Activated T-cell treated with anti-CD3 and anti-CD28 coated beads, Interleukin-2, amount 50 U/mL, for 4 hours (primary cell): ENCODE results near the gene DUSP6. TPM values are rescaled to one million over a fixed set of nuclear protein-coding genes. Genes with fewer than 3 reads are reported as not detected.
"Not testable (repeated sequence)": the region's sequence is repeated elsewhere in the genome, so short reads cannot be mapped to it uniquely, and the experiment has no call there.

ENCODE experiments used
- ATAC-seq, 2 donors: fragments of 200-7000 bp; cut with Tn5 transposase; one replicate each; pipeline ENCODE4 v1.10.0; 2021
- DNase-seq: peaks from one replicate; pipeline ENCODE4 v3.0.0-alpha.2; 2020
- H3K27me3 Mint-ChIP-seq: one replicate; pipeline ENCODE4 v1.8.0; 2021; ENCODE audit warnings: low read depth, mixed read lengths
- H3K36me3 Mint-ChIP-seq: one replicate; pipeline ENCODE4 v1.8.0; 2022; ENCODE audit warnings: mixed read lengths; ENCODE audit not compliant: insufficient read depth
- H3K4me1 Mint-ChIP-seq: one replicate; pipeline ENCODE4 v1.8.0; 2021; ENCODE audit warnings: low read depth, mixed read lengths
- H3K4me3 Mint-ChIP-seq: one replicate; pipeline ENCODE4 v1.8.0; 2021; ENCODE audit warnings: mild to moderate bottlenecking, moderate library complexity, mixed read lengths
- H3K9me3 Mint-ChIP-seq: one replicate; pipeline ENCODE4 v1.8.0; 2021; ENCODE audit warnings: mixed read lengths
- total RNA-seq, 3 donors: library from RNA; stranded (reverse); gene quantifications; one replicate each; pipeline ENCODE4 v1.2.1, GENCODE V29; 2021

The DUSP6 gene
- total RNA-seq, 3 donors from 2014 or later, result 73.6 to 114 (median 74.4) TPM

- not testable (repeated sequence) for H3K4me3 Mint-ChIP-seq, DNase-seq, H3K9me3 Mint-ChIP-seq, ATAC-seq, H3K27me3 Mint-ChIP-seq, H3K36me3 Mint-ChIP-seq
- peaks cover 17% of the 10 kb centered on the region for H3K4me1 Mint-ChIP-seq
Measured at GRCh38 chr12:89337136-89337535, 15.2 kb downstream of the DUSP6 start.

- peaks cover 10% of the 10 kb centered on the region for H3K9me3 Mint-ChIP-seq
- no peaks in the 10 kb centered on the region for H3K27me3 Mint-ChIP-seq
- H3K4me1 Mint-ChIP-seq, result peaks cover 14% of the 10 kb centered on the region
- DNase-seq, result no peak
- H3K4me3 Mint-ChIP-seq, result no peak overlapping the region
- no peak for ATAC-seq
- H3K36me3 Mint-ChIP-seq, result no peaks in the 10 kb centered on the region
Measured at GRCh38 chr12:89335452-89336244, 16.7 kb downstream of the DUSP6 start.

GRCh38 chr12:89334548-89335169 is 17.6 kb downstream of the DUSP6 start:
- H3K27me3 Mint-ChIP-seq, result no peaks in the 10 kb centered on the region

GRCh38 chr12:89333564-89334252 is 18.6 kb downstream of the DUSP6 start:
- H3K4me1 Mint-ChIP-seq, result peaks cover 14% of the 10 kb centered on the region
- DNase-seq (no peak), ATAC-seq (peak; percentile 78 to 90)
- no peaks in the 10 kb centered on the region for H3K36me3 Mint-ChIP-seq
- peaks cover 13% of the 10 kb centered on the region for H3K9me3 Mint-ChIP-seq
- H3K4me3 Mint-ChIP-seq, result peak overlapping the region; percentile 17
- no peaks in the 10 kb centered on the region for H3K27me3 Mint-ChIP-seq

More at GRCh38 chr12:89334548-89335169, 17.6 kb downstream of the DUSP6 start:
- Mint-ChIP-seq H3K9me3 (peaks cover 13% of the 10 kb centered on the region), H3K36me3 (no peaks in the 10 kb centered on the region), H3K4me1 (peaks cover 14% of the 10 kb centered on the region), H3K4me3 (no peak overlapping the region)
- ATAC-seq (no peak), DNase-seq (no peak)

- H3K27me3 Mint-ChIP-seq, result no peaks in the 10 kb centered on the region
- no peak overlapping the region for H3K4me3 Mint-ChIP-seq
- peaks cover 6% of the 10 kb centered on the region for H3K4me1 Mint-ChIP-seq
- no peaks in the 10 kb centered on the region for H3K36me3 Mint-ChIP-seq
- DNase-seq (no peak), ATAC-seq (no peak)
- peaks cover 13% of the 10 kb centered on the region for H3K9me3 Mint-ChIP-seq
Measured at GRCh38 chr12:89328151-89329030, 23.9 kb downstream of the DUSP6 start.

GRCh38 chr12:89327486-89328094 is 24.7 kb downstream of the DUSP6 start:
- no peaks in the 10 kb centered on the region for H3K27me3 Mint-ChIP-seq
- no peak overlapping the region for H3K4me3 Mint-ChIP-seq
- DNase-seq, result no peak

GRCh38 chr12:89326239-89327040 is 25.9 kb downstream of the DUSP6 start:
- Mint-ChIP-seq H3K4me1 (peaks cover 3% of the 10 kb centered on the region), H3K27me3 (no peaks in the 10 kb centered on the region), H3K36me3 (no peaks in the 10 kb centered on the region), H3K9me3 (peaks cover 11% of the 10 kb centered on the region), H3K4me3 (no peak overlapping the region)
- DNase-seq (no peak), ATAC-seq (no peak)

More at GRCh38 chr12:89327486-89328094, 24.7 kb downstream of the DUSP6 start:
- Mint-ChIP-seq H3K9me3 (peaks cover 13% of the 10 kb centered on the region), H3K36me3 (no peaks in the 10 kb centered on the region), H3K4me1 (peaks cover 3% of the 10 kb centered on the region)
- no peak for ATAC-seq

- Mint-ChIP-seq H3K4me3 (no peak overlapping the region), H3K4me1 (peaks cover 3% of the 10 kb centered on the region), H3K27me3 (no peaks in the 10 kb centered on the region), H3K36me3 (peaks cover 2% of the 10 kb centered on the region), H3K9me3 (peaks cover 2% of the 10 kb centered on the region)
- DNase-seq, result no peak
- ATAC-seq, result no peak
Measured at GRCh38 chr12:89325495-89325894, 26.8 kb downstream of the DUSP6 start.

GRCh38 chr12:89324437-89324836 is 27.9 kb downstream of the DUSP6 start:
- no peaks in the 10 kb centered on the region for H3K27me3 Mint-ChIP-seq

GRCh38 chr12:89323568-89324218 is 28.6 kb downstream of the DUSP6 start:
- Mint-ChIP-seq H3K36me3 (peaks cover 2% of the 10 kb centered on the region), H3K27me3 (no peaks in the 10 kb centered on the region), H3K4me3 (no peak overlapping the region), H3K9me3 (no peaks in the 10 kb centered on the region), H3K4me1 (peaks cover 3% of the 10 kb centered on the region)
- DNase-seq (no peak), ATAC-seq (no peak)

More at GRCh38 chr12:89324437-89324836, 27.9 kb downstream of the DUSP6 start:
- no peak for DNase-seq
- Mint-ChIP-seq H3K9me3 (no peaks in the 10 kb centered on the region), H3K4me3 (no peak overlapping the region), H3K36me3 (peaks cover 2% of the 10 kb centered on the region), H3K4me1 (peaks cover 3% of the 10 kb centered on the region)
- no peak for ATAC-seq

GRCh38 chr12:89320735-89321134 is 31.6 kb downstream of the DUSP6 start:
- Mint-ChIP-seq H3K4me3 (no peak overlapping the region), H3K27me3 (no peaks in the 10 kb centered on the region), H3K36me3 (peaks cover 2% of the 10 kb centered on the region), H3K9me3 (no peaks in the 10 kb centered on the region), H3K4me1 (peaks cover 8% of the 10 kb centered on the region)
- ATAC-seq (no peak), DNase-seq (no peak)

GRCh38 chr12:89319606-89320005 is 32.7 kb downstream of the DUSP6 start:
- no peak for ATAC-seq
- Mint-ChIP-seq H3K4me1 (peaks cover 8% of the 10 kb centered on the region), H3K4me3 (no peak overlapping the region), H3K36me3 (peaks cover 2% of the 10 kb centered on the region), H3K9me3 (no peaks in the 10 kb centered on the region), H3K27me3 (no peaks in the 10 kb centered on the region)
- DNase-seq, result no peak
